ENCODE measurements around the gene FAM222A.

DNA sequence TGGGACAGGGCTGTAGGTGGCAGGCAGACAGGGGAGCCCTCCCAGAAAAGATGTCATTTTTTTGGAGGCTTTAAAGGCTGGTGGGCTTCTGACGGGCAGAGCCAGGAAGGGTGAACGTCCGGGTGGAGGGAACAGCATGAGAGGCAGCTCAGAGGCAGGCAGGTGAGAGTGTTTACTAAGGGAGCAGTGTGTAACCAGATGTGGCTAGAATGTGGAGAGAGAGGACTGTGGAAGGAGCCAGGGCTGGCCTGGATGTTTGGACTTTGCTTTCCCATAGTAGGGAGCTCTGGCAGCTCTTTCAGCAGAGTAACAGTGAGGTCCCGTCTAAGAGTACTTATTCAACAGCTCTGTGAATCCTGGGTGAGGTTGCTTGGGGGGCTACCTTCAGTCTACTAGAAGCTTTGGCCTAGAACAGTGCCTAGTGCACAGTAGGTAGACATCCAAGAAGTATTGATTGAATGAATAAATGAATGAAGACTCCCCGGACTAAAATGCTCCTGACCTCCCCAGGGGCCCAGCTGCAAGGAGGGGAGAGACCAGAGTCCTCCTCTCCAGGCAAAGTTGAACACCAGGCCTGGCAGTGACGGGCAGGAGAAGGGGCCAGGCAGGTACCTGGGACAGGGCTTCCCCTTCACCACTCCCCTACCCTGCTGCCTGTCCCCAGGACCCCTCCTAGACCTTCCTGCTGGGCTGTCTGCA is 8.5 kb downstream of the FAM222A start:
- TF ChIP-seq CTCF (conservative IDR thresholded peaks at IDR 0.05) = no peak
- no peak for TF ChIP-seq EZH2 (IDR thresholded peaks at IDR 0.05; ENCODE audit: low read depth)

Data from PC-9 (cell line).